Colonic mucosa (tissue), 4 donors: ENCODE results near the gene THAP8. TPM values are rescaled to one million over a fixed set of nuclear protein-coding genes. Genes with fewer than 3 reads are reported as not detected.

Source experiments
- DNase-seq: peaks from one replicate; pipeline ENCODE4 v3.0.0-alpha.2; 2020
- H3K27ac ChIP-seq: fragments of 200-600 bp; one replicate; pipeline ENCODE4 v1.8.0; 2021
- H3K27me3 ChIP-seq: fragments of 200-600 bp; one replicate; pipeline ENCODE4 v1.8.0; 2021
- H3K36me3 ChIP-seq: fragments of 200-600 bp; one replicate; pipeline ENCODE4 v1.8.0; 2021
- H3K4me1 ChIP-seq: fragments of 200-600 bp; one replicate; pipeline ENCODE4 v1.8.0; 2021; ENCODE audit warnings: mild to moderate bottlenecking
- H3K4me3 ChIP-seq: fragments of 200-600 bp; one replicate; pipeline ENCODE4 v1.8.0; 2021
- H3K9ac ChIP-seq, 2 donors: one replicate each; pipeline ENCODE4 v1.7.0; 2013; ENCODE audit warnings: control low read depth in 2 of 2, low read depth in 2 of 2, low read length in 2 of 2
- H3K9me3 ChIP-seq: fragments of 200-600 bp; one replicate; pipeline ENCODE4 v1.8.0; 2021
- CTCF ChIP-seq: fragments of 200-600 bp; IDR thresholded peaks from one replicate; pipeline ENCODE4 v1.8.0; 2022; ENCODE audit warnings: antibody characterized with exemption, mild to moderate bottlenecking
- intact Hi-C: fragments of 100-400 bp; cut with DNase I; formaldehyde crosslinking; loops from one replicate; pipeline ENCODE4 v1.14.1; 2022
- total RNA-seq, 2 donors: library from RNA; stranded (reverse); fragmentation: NEBNext Ultra II Directional in 1 of 2; extraction: Animal tissue kit (Norgen Biotek cat#: 25700) in 1 of 2; gene quantifications; one replicate each; pipeline ENCODE4 v1.2.1, GENCODE V29; 2021
- donor health status: healthy.
- donor health status: DM: no; HTN: no; CAD: no.
- donor health status: DM: no; HTN: no; CAD: no.

The THAP8 gene
- total RNA-seq, 2 donors from 2014 or later: 3.3 to 4.6 TPM

DNA sequence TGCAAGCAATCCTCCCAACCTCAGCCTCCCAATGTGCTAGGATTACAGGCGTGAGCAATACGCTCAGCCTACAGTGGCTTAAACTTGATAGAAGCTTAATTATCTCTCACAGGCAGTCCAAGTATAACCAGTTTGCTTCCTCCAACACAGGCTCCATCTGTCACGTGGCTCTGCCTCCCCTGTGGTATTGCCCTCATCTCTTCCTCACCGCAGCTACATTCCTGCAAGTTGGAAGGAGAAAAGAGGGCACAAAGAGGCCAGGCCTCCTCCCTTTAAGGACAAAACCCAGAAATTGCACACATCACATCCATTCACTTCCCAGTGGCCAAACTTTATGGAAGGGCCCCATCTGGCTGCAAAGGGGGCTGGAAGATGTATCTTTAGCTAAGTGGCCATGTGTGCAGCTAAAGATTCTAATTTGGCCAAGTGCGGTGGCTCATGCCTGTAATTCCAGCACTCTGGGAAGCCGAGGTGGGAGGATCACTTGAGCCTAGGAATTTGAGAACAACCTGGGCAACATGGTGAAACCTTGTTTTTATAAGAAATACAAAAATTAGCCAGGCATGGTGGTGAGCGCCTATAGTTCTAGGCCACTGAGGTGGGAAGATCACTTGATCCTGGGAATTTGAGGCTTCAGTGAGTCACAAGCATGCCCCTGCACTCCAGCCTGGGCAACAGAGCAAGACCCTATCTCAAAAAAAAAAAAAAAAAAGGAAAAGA, 62.2 kb downstream of the THAP8 start:
- H3K36me3 ChIP-seq: no peaks in the 10 kb centered on the region
- intact Hi-C loops: loop anchor here (10.0 kb wide), 1 partner anchor 63 kb away; the partner anchor contains the start of genes THAP8 and WDR62
- no peak for DNase-seq
- H3K27ac ChIP-seq: no peak overlapping the region
- H3K9ac ChIP-seq: no peak overlapping the region
- no peaks in the 10 kb centered on the region for H3K4me1 ChIP-seq
- peaks cover 7% of the 10 kb centered on the region for H3K27me3 ChIP-seq
- H3K4me3 ChIP-seq: no peak overlapping the region
- no peaks in the 10 kb centered on the region for H3K9me3 ChIP-seq
- no peak for TF ChIP-seq CTCF

GRCh38 chr19:35990771-35991730, 63.0 kb downstream of the THAP8 start:
- Histone ChIP-seq H3K36me3 (no peaks in the 10 kb centered on the region), H3K4me3 (no peak overlapping the region), H3K9me3 (no peaks in the 10 kb centered on the region), H3K9ac (no peak overlapping the region), H3K4me1 (no peaks in the 10 kb centered on the region), H3K27me3 (peaks cover 10% of the 10 kb centered on the region), H3K27ac (no peak overlapping the region)
- TF ChIP-seq CTCF: no peak
- intact Hi-C loops: loop anchor here (10.0 kb wide), 1 partner anchor 64 kb away; the partner anchor contains the start of genes THAP8 and WDR62
- no peak for DNase-seq

DNA sequence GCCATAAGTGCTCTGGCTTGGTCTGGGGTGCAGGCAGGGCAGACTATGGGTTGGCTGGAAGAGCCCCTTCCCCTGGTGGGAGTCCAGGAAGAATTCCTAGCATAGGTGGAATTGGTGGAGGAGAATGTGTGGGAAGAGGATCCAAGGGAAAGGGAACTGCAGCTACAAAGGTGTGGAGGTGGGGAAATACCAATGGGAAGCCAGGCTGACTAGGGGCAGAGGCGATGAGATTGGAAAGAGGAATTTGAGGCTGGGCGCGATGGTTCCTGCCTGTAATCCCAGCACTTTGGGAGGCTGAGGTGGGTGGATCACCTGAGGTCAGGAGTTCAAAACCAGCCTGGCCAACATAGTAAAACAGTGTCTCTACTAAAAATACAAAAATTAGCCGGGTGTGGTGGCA, 63.9 kb downstream of the THAP8 start:
- Histone ChIP-seq H3K27me3 (peaks cover 10% of the 10 kb centered on the region), H3K9me3 (no peaks in the 10 kb centered on the region), H3K9ac (no peak overlapping the region), H3K36me3 (no peaks in the 10 kb centered on the region), H3K27ac (no peak overlapping the region), H3K4me1 (no peaks in the 10 kb centered on the region), H3K4me3 (no peak overlapping the region)
- no peak for DNase-seq
- TF ChIP-seq CTCF: no peak
- intact Hi-C loops: loop anchor here (10.0 kb wide), 1 partner anchor 65 kb away; the partner anchor contains the start of genes THAP8 and WDR62

GRCh38 chr19:35988824-35989223, 65.3 kb downstream of the THAP8 start:
- H3K27me3 ChIP-seq: peaks cover 10% of the 10 kb centered on the region
- intact Hi-C loops: no loop called here
- no peaks in the 10 kb centered on the region for H3K9me3 ChIP-seq
- no peak overlapping the region for H3K9ac ChIP-seq
- DNase-seq: no peak
- H3K27ac ChIP-seq: no peak overlapping the region
- H3K36me3 ChIP-seq: no peaks in the 10 kb centered on the region
- TF ChIP-seq CTCF: no peak
- no peak overlapping the region for H3K4me3 ChIP-seq
- H3K4me1 ChIP-seq: no peaks in the 10 kb centered on the region

DNA sequence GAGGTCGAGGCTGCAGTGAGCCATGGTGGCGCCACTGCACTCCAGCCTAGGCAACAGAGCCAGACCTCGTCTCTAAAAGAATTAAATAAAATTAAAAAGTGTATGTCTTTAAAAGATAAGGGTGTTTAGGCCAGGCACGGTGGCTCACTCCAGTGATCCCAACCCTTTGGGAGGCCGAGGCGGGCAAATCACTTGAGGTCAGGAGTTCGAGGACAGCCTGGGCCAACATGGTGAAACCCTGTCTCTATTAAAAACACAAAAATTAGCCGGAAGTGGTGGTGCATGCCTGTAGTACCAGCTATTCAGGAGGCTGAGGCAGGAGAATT, 66.6 kb downstream of the THAP8 start:
- Histone ChIP-seq H3K27ac (no peak overlapping the region), H3K9me3 (no peaks in the 10 kb centered on the region), H3K9ac (no peak overlapping the region), H3K36me3 (no peaks in the 10 kb centered on the region), H3K4me1 (no peaks in the 10 kb centered on the region), H3K27me3 (peaks cover 10% of the 10 kb centered on the region), H3K4me3 (no peak overlapping the region)
- intact Hi-C loops: no loop called here
- no peak for TF ChIP-seq CTCF
- no peak for DNase-seq
